GM18858 (cell line): Measurements from ENCODE around the gene SUB1.
A peak's percentile ranks its signal among the peaks of the same experiment; 100 is the strongest.
"Not testable (repeated sequence)": the region's sequence is repeated elsewhere in the genome, so short reads cannot be mapped to it uniquely, and the experiment has no call there.

Experiments
- ATAC-seq: cut with Tn5 transposase; IDR thresholded peaks from one replicate; pipeline ENCODE4 v1.9.1; 2021; ENCODE audit not compliant: unreplicated experiment

The SUB1 gene

GRCh38 chr5:32585446-32586275 is at the start of gene SUB1:
Gene SUB1, plus strand, starts transcription at chr5:32585557. Its CDS starts 2,956 bp downstream, at chr5:32588513.
- peak; percentile 33 for ATAC-seq

GRCh38 chr5:32536246-32536645 is 49.1 kb upstream of the SUB1 start:
- no peak for ATAC-seq

- peak; percentile 0 for ATAC-seq
Measured at GRCh38 chr5:32537437-32538029, 47.8 kb upstream of the SUB1 start.

GRCh38 chr5:32538031-32538547 is 47.3 kb upstream of the SUB1 start:
- peak; percentile 72 for ATAC-seq

DNA sequence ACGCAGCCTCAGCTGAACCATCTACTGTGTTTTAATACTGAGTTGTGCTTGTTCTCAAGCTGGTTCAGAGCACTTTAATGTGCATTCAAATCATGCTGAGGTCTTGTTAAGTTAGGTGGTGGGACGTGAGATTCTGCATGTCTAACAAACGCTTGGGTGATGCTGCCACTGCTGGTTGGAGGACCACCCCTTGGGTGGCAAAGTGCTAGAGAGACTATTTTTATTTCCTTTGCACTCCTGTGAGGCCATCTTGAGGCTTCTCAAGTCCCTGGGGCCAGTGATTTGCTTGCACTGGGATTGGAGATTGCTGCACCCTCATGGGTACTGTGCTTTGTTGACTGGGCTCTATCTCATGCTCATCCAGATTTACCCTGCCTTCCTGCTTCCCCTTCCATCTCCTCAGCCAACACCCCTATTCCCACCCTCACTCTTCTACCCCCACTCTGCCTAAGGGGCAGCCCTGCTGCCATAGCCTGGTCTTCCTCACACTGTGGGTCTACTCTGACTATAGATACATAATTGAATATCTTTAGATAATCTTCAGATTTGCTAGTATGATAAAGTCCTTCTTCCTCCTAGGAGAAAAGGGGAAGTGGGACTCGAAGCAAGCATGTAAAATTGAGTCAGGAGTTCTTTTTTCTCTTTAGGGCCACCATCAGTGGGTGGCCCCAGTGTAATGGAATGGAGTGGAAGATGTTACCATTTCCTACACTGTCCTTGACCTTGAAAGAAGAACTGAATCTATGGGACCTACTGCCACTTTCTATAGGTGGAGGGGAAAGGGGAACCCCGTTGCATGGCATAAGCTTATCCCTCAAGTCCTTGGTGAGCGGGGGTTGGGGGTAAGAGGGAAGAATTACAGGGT is 45.1 kb upstream of the SUB1 start:
- ATAC-seq = no peak

- ATAC-seq = no peak
Measured at GRCh38 chr5:32541241-32541640, 44.1 kb upstream of the SUB1 start.

DNA sequence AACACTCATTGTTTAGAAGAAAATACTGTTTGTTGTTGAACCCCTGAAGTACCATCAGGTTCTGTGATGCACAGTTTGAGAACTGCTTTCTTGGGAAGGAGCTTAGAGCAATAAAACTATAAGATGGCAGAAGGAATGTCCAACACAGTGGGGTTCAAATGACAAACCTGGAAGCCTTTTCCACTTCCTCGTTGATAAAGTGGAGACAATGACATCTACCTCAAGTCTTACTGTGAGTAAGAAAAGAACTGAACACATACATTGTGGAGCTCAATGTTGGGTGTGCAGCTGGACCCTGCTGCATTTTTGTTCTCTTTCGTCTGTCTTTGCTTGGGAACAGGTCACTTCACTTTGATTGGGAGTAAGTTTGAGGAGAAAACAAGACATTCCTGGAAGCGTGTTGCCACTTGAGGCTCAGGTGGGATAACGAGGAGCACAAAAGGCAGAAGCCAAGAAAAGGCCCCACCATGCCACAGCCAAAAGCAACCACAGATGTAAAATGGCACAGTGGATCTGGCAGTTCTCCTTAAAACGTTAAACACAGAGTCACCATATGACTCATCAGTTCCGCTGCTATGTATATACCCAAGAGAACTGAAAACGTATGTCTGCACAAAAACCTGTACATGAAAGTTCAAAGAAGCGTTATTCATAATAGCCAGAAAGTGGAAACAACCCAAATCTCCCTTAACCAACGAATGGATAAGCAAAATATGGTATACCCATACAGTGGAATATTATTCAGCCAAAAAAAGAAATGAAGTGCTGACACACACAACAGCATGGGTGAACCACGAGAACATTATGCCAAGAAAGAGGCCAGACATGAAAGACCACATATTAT is 42.9 kb upstream of the SUB1 start:
- peak; percentile 70 for ATAC-seq

DNA sequence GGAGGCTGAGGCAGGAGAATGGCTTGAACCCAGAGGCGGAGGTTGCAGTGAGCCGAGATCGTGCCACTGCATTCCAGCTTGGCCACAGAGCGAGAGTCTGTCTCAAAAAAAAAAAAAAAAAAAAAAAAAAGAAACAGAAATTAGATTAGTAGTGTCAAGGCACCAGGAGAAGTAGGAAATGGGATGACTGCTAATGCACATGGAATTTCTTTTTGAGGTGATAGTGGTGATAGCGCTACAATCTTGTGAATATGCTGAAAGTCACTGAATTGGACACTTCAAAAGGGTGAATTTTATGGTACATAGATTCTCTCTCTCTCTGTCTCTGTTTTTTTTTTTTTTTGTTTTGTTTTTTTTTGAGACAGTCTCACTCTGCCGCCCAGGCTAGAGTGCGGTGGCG is 42.1 kb upstream of the SUB1 start:
- no peak for ATAC-seq

DNA sequence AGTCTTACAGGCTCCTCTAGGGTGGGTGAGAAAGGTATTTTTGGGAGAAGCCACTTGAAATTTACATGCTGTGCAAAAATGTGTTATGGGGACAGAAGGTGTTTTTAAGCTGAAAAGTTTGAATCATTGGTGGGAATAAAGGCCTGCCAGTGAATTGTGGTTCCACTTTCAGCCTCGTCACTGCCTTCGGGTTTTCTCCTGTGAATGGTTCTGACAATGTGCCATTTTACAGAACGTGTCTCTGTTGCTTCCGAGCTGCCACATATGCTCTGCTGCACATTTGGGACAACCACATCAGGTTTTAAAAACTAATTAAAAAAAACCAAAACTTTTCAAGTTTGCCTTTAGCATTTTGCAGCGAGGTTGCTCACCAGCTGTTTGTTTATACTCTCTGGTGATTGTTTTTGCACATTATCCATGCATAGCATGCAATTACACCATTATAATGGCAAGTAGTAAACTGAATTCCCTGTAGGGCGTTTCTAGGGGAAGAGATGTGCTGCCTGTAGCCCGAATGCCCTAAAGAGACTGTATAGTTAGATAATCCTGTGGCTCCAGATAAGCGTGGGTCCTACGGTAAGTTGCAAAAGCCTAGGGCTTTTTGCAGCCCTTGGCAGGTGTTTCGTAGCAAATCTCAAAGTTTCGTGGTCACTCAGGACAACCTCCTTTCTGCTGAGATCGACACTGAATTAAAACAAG is 40.1 kb upstream of the SUB1 start:
- no peak for ATAC-seq

DNA sequence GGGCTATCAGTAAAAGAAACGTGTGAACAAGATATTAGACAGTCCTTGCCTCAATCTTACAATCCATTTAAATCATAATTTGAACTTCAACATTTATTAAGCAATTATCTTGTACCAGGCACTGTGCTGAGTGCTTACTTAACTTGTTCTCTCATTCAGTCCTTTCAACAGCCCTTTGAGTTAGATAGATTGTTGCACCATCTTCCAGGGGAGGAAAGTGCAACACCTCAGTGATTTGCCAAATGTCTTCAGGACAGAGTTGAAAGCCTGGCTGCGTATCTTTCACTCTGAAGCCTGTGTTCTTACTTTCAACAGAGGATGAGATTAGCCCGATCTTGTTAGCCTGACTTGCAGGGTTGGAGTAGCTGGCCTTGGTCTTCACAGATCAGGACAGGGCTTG is 34.2 kb upstream of the SUB1 start:
- ATAC-seq = no peak

- ATAC-seq = no peak
Measured at GRCh38 chr5:32551865-32552264, 33.5 kb upstream of the SUB1 start.

DNA sequence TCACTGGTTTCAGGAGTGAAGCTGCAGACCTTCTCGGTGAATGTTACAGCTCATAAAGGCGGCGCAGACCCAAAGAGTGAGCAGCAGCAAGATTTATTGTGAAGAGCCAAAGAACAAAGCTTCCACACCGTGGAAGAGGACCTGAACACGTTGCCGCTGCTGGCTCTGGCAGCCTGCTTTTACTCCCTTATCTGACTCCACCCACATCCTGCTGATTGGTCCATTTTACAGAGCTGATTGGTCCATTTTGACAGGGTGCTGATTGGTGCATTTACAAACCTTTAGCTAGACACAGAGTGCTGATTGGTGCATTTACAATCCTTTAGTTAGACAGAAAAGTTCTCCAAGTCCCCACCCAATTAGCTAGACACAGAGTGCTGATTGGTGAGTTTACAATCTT is 32.9 kb upstream of the SUB1 start:
- ATAC-seq = not testable (repeated sequence)

GRCh38 chr5:32552936-32553335 is 32.4 kb upstream of the SUB1 start:
- no peak for ATAC-seq

DNA sequence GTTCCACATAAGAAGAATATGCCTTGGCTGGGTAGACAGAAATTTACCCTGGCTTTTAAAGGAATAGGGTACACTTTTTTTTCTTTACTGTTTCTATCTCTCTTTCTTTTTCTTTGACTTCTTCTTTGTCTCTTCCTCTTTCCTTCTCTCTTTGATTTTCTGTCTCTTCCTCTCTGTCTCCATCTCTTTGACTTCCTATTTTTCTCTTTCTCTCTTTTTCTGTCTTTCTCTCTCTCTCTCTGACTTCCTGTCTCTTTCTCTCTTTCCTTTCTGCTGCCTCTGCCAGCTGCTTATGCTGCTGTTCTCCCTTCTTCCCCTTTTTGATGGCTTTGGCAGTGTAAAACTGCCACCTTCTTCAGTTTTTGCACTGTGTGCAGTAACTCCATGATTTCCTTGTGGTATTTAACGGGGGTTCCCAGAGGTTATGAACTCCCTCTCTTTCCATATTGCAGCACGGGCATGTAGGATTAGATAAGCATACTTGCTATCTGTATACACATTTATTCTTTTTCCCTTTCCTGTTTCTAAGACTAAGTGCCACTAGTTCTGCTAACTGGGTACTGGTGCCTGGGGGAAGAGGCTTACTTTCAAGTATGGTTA is 31.1 kb upstream of the SUB1 start:
- not testable (repeated sequence) for ATAC-seq

DNA sequence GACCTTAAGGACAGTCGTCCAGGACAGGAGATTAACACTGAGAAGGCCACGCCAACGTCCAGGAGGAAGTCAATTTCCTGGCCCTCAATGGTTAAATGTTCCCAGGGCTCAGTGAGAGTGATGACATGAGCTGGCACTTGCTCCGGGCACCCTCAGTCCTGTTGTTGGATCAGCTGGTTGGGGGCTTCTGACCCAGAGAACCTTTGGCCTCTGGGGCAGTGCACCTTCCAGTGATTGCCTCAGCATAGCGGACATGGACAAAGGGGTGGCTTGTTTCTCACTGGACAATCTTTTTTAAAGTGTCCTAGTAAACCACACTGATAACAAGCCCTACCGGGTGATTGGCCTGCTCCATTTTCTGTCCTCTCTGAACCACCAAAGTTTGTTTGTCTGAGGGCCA is 28.8 kb upstream of the SUB1 start:
- not testable (repeated sequence) for ATAC-seq

GRCh38 chr5:32559411-32559810 is 25.9 kb upstream of the SUB1 start:
- no peak for ATAC-seq

DNA sequence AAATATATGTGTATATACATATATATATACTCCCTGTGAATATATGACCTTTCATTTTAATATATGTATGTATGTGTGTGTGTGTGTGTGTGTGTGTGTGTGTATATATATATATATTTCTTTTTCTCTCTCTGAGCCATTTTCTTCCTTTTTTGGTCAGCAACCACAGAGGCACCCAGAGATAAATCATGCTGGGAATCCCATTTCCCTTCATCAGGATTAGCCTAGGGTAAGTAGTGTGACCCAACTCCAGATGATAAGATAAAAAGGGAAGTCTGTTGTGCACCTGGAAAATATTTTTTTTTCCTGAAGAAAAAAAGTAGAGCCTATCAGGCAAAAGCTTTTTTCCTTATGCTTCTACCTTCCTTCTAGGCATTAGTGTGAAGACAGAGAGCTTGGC is 25.4 kb upstream of the SUB1 start:
- ATAC-seq = no peak

- no peak for ATAC-seq
Measured at GRCh38 chr5:32562056-32562455, 23.3 kb upstream of the SUB1 start.

- ATAC-seq = no peak
Measured at GRCh38 chr5:32562843-32563242, 22.5 kb upstream of the SUB1 start.

DNA sequence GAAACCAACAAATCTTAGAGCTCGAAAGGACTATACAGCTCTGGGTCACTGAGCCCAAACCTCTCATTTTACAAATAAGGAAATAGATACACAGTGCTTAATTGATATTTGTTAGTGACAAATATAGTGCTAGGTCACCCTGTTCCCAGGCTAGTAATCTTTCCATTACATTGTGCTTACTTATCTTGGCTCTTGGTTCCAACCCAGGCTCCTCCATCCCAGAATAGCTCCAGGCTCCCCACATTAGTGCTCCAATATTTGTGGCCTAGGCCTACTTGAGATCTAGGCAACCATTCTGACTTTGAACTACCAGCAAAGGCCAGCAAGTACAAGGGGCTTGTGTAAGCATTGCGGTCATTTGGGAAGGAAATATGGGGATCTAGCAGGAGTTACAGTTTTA is 21.7 kb upstream of the SUB1 start:
- no peak for ATAC-seq
